Stimulated activated CD4-positive, alpha-beta T cell treated with anti-CD3 and anti-CD28 coated beads, TNF-alpha, amount 100 ng/mL, for 4 hours (primary cell): ENCODE measurements around the gene RBBP8NL.

Experiments
- DNase-seq, 3 experiments: peaks; one replicate each; pipeline ENCODE4 v3.0.0-alpha.2; 2020; ENCODE audit warnings: low read depth in 3 of 3

The RBBP8NL gene

GRCh38 chr20:62427172-62428001 lies at the start of gene RBBP8NL:
TSS of gene RBBP8NL (minus strand) at chr20:62427539. CDS start at chr20:62419647, 7,892 bp downstream.
- DNase-seq: no peak

GRCh38 chr20:62476056-62476838 lies 48.9 kb upstream of the RBBP8NL start:
- no peak for DNase-seq

GRCh38 chr20:62475772-62476055 lies 48.4 kb upstream of the RBBP8NL start, which contains the start of gene GATA5:
TSS of gene GATA5 (minus strand) at chr20:62475995. CDS start at chr20:62475521, 474 bp downstream.
- DNase-seq: no peak

GRCh38 chr20:62475027-62475771 lies 47.9 kb upstream of the RBBP8NL start:
- DNase-seq: no peak

GRCh38 chr20:62474604-62475026 lies 47.3 kb upstream of the RBBP8NL start:
- no peak for DNase-seq

- DNase-seq: no peak
Observed at GRCh38 chr20:62473717-62474603, 46.6 kb upstream of the RBBP8NL start.

GRCh38 chr20:62472941-62473585 lies 45.7 kb upstream of the RBBP8NL start:
- no peak for DNase-seq

- no peak for DNase-seq
Observed at GRCh38 chr20:62472138-62472940, 45.0 kb upstream of the RBBP8NL start.

- no peak for DNase-seq
Observed at GRCh38 chr20:62470459-62470858, 43.1 kb upstream of the RBBP8NL start.

GRCh38 chr20:62470001-62470400 lies 42.7 kb upstream of the RBBP8NL start:
- no peak for DNase-seq

- DNase-seq: no peak
Observed at GRCh38 chr20:62469352-62469751, 42.0 kb upstream of the RBBP8NL start.

GRCh38 chr20:62466806-62467537 lies 39.6 kb upstream of the RBBP8NL start:
- no peak for DNase-seq

- no peak for DNase-seq
Observed at GRCh38 chr20:62466072-62466760, 38.9 kb upstream of the RBBP8NL start.

GRCh38 chr20:62464990-62465389 lies 37.7 kb upstream of the RBBP8NL start:
- DNase-seq: no peak

GRCh38 chr20:62464425-62464770 lies 37.1 kb upstream of the RBBP8NL start:
- no peak for DNase-seq

GRCh38 chr20:62463651-62464424 lies 36.5 kb upstream of the RBBP8NL start:
- no peak for DNase-seq

GRCh38 chr20:62462976-62463592 lies 35.7 kb upstream of the RBBP8NL start:
- DNase-seq: no peak
